Measurements from ENCODE around the gene NPAS3. TPM values are rescaled to one million over a fixed set of nuclear protein-coding genes. Genes with fewer than 3 reads are reported as not detected.
A peak's percentile ranks its signal among the peaks of the same experiment; 100 is the strongest.

NPAS3 gene
- total RNA-seq, 6 experiments from 2014 or later = 0.11 to 0.83 (median 0.21) TPM; not detected in 2

DNA sequence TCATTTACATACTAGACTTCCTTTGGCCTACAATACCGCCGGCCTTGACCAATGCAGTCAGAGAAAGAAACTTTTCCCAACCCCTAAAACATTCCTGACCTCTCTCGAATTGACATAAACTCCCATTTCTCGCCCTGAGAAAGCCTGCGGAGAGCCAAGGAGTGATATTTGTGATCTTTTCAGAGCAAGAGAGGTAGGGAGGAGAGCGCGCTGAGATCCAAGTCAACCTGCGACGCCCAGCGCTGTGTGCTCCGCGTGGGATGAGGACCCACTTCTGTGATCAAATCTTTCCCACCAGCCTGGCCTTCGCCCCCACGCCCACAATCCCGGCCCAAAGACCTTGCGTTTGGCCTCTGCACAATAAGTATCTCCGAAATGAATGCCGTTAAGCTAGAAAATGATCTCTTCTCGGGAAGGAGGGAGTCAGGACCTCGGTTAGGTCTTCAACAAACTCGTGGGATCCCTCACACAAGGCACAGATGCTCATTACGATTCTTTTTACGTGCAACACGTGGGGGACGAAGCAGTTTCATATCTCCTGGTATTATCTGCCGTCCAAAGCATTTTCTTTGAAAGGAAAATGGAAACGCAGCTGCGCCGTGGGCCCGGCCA lies 6.3 kb upstream of the NPAS3 start:
- DNase-seq (no peak), ATAC-seq (no peak)
- Histone ChIP-seq H3K4me1 (peaks cover 0 to 20% (median 3%) of the 10 kb centered on the region in 4 donors), H3K9me3 (no peaks in the 10 kb centered on the region), H3K27ac (no peak overlapping the region), H3K36me3 (no peaks in the 10 kb centered on the region), H3K4me3 (peak overlapping the region in 2 of 3 donors; percentile 15 to 18), H3K27me3 (peaks cover 14 to 30% of the 10 kb centered on the region in 2 donors)
- 20% methylated on average over 23 of the region's 30 CpGs for WGBS (ENCODE audit: insufficient coverage, low coverage, low lambda C conversion rate, missing lambda C conversion rate)
- intact Hi-C loops (cut with DNase I) = no loop called here
- TF ChIP-seq POLR2A (IDR thresholded peaks at IDR 0.05) = no peak
- TF ChIP-seq CTCF (IDR thresholded peaks at IDR 0.05) = no peak

GRCh38 chr14:32932914-32933628 lies 5.6 kb upstream of the NPAS3 start:
- intact Hi-C loops (cut with DNase I) = no loop called here
- TF ChIP-seq POLR2A (IDR thresholded peaks at IDR 0.05) (no peak), CTCF (IDR thresholded peaks at IDR 0.05) (no peak)
- peaks cover 14 to 30% of the 10 kb centered on the region in 2 donors for H3K27me3 ChIP-seq
- H3K27ac ChIP-seq = no peak overlapping the region
- peaks cover 0 to 24% (median 3%) of the 10 kb centered on the region in 4 donors for H3K4me1 ChIP-seq
- DNase-seq (peak in 1 of 3 donors; percentile 30), ATAC-seq (peak; percentile 21 to 45 (median 44))
- peak overlapping the region; percentile 15 to 26 (median 18) for H3K4me3 ChIP-seq
- no peaks in the 10 kb centered on the region for H3K36me3 ChIP-seq
- 0% methylated on average over 16 of the region's 59 CpGs for WGBS (ENCODE audit: insufficient coverage, low coverage, low lambda C conversion rate, missing lambda C conversion rate)
- H3K9me3 ChIP-seq = no peaks in the 10 kb centered on the region

DNA sequence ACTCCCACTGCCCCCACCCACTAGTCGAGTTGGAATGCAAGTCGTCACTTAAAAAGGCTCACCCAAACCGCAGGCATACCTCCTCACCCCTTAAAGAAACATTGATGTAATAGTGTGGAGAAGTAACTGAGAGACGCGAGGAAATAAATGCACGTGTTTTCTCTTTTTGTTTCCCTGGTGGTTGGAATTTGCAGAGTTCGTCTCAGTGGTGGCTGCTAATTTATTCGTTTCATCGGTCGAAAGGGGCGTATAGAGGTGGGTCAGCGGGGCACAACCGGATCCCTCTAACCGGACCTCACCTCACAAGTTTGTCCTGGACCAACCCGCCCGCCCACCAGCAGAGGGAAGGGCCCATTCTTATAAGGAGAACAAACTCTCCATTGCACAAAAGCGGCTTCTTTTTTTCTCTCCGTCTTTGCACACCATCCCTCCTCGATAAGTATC lies 5.0 kb upstream of the NPAS3 start:
- 2% methylated on average over 17 of the region's 19 CpGs for WGBS (ENCODE audit: insufficient coverage, low coverage, low lambda C conversion rate, missing lambda C conversion rate)
- Histone ChIP-seq H3K27ac (no peak overlapping the region), H3K4me3 (peak overlapping the region; percentile 18 to 26 (median 21)), H3K36me3 (no peaks in the 10 kb centered on the region), H3K4me1 (peaks cover 0 to 24% (median 3%) of the 10 kb centered on the region in 4 donors), H3K9me3 (no peaks in the 10 kb centered on the region), H3K27me3 (peaks cover 14 to 30% of the 10 kb centered on the region in 2 donors)
- ATAC-seq (no peak), DNase-seq (no peak)
- intact Hi-C loops (cut with DNase I) = no loop called here
- TF ChIP-seq POLR2A (IDR thresholded peaks at IDR 0.05) (no peak), CTCF (IDR thresholded peaks at IDR 0.05) (no peak)

DNA sequence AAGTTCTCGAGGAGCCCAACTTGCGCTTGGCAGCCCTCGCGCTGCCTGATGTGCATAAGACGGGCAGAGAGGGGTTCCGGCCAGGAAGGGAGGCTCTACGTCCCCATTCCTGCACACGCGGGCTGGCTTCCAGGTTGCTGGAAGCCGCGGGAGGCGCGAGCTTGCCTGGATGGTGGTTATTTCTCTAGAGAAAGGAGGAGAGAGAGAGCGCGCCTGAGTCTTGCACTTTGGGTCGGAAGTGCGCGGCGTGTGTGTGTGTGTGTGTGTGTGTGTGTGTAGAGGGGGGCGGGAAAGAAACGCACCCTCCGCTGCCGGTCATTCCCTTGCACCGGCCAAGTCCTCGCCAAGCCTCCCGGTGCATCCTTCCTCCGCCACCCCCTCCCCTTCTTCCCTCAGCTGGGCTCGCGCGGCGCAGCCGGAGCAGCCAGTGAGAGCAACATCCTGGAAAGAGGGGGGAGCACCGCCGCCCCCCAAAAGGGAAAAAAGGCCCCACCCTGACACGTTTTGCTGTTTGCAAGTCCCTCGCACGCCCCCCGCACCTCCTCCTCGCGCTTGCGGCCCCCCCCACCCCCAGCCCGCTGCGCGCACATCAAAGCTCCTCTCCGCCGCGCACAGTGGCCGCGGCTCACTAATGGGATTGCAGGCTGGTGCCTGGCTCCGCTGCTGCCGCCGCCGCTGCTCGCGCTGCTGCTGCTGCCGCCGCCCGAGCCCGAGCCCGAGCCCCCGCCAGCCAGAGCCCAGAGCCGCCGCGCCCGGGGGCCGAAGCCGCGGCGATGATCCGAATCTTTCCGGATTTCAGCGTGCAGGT lies 4.4 kb upstream of the NPAS3 start:
- Histone ChIP-seq H3K4me1 (peaks cover 0 to 24% (median 3%) of the 10 kb centered on the region in 4 donors), H3K27me3 (peaks cover 14 to 30% of the 10 kb centered on the region in 2 donors), H3K9me3 (no peaks in the 10 kb centered on the region), H3K36me3 (no peaks in the 10 kb centered on the region), H3K4me3 (peak overlapping the region in 2 of 3 donors; percentile 18 to 21), H3K27ac (no peak overlapping the region)
- peak; percentile 31 to 51 (median 42) for ATAC-seq
- TF ChIP-seq POLR2A (IDR thresholded peaks at IDR 0.05) (no peak), CTCF (IDR thresholded peaks at IDR 0.05) (no peak)
- intact Hi-C loops (cut with DNase I) = no loop called here
- 4% methylated on average over 23 of the region's 72 CpGs for WGBS (ENCODE audit: insufficient coverage, low coverage, low lambda C conversion rate, missing lambda C conversion rate)
- DNase-seq = peak in 1 of 3 donors; percentile 36
